Breast epithelium (tissue), 3 donors: ENCODE measurements around the gene RALGPS1.

Experiments used
- POLR2A ChIP-seq: fragments of 450-650 bp; IDR thresholded peaks from one replicate; pipeline ENCODE4 v1.6.1; 2016; ENCODE audit warnings: antibody characterized with exemption, mild to moderate bottlenecking, moderate library complexity
- POLR2AphosphoS5 ChIP-seq, 3 donors: sonication (generic); formaldehyde crosslinking; IDR thresholded peaks; one replicate each; pipeline ENCODE4 v1.6.1; 2017; ENCODE audit warnings: antibody characterized with exemption in 3 of 3
- TF ChIP-seq, protein P1 (sequence below), 3 donors: fragments of 450-650 bp; IDR thresholded peaks; one replicate each; pipeline ENCODE4 v1.5.1; 2016 to 2017; ENCODE audit warnings: antibody characterized with exemption in 3 of 3, mild to moderate bottlenecking in 3 of 3, moderate library complexity in 3 of 3

DNA sequence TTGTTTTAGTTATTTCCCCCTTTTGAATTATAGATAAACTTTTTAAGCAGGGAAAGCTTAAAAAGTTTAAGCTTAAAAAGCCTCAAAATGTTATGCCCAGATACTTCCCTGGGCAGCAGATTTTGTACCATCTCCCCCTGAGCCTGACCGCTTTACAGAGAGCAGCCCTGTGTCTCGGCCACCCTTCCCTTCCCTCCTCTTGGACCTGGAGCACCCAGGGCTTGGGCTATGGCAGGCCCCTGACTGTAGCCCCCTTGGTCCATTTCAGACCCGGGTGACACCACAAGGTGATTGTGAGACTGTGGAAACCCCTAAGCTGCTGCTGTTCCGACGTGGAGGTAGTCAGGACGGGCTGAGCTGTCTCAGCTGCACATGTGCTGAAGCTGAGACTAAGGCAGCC lies 97.7 kb downstream of the RALGPS1 start:
- TF ChIP-seq, protein P1, sequence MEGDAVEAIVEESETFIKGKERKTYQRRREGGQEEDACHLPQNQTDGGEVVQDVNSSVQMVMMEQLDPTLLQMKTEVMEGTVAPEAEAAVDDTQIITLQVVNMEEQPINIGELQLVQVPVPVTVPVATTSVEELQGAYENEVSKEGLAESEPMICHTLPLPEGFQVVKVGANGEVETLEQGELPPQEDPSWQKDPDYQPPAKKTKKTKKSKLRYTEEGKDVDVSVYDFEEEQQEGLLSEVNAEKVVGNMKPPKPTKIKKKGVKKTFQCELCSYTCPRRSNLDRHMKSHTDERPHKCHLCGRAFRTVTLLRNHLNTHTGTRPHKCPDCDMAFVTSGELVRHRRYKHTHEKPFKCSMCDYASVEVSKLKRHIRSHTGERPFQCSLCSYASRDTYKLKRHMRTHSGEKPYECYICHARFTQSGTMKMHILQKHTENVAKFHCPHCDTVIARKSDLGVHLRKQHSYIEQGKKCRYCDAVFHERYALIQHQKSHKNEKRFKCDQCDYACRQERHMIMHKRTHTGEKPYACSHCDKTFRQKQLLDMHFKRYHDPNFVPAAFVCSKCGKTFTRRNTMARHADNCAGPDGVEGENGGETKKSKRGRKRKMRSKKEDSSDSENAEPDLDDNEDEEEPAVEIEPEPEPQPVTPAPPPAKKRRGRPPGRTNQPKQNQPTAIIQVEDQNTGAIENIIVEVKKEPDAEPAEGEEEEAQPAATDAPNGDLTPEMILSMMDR (IDR thresholded peaks at IDR 0.05), result no peak
- TF ChIP-seq POLR2A (no peak), POLR2AphosphoS5 (IDR thresholded peaks at IDR 0.05) (no peak)
